DOHH2 (cell line): Measurements from ENCODE around the gene USP10.

Experiments used
- H3F3A ChIP-seq: fragments of 200-600 bp; sonication (generic), shearing (Covaris generic); 2 replicates; pipeline ENCODE4 v1.6.0; 2016; ENCODE audit warnings: antibody characterized with exemption, mild to moderate bottlenecking; ENCODE audit not compliant: control insufficient read depth, insufficient read depth
- H3K27ac ChIP-seq: fragments of 200-600 bp; sonication (generic); 2 replicates; pipeline ENCODE4 v1.5.1; 2014; ENCODE audit warnings: low read depth, mild to moderate bottlenecking, low read length, moderate library complexity
- H3K27me3 ChIP-seq: fragments of 200-600 bp; sonication (generic); 2 replicates; pipeline ENCODE4 v1.6.1; 2014; ENCODE audit warnings: mild to moderate bottlenecking, low read length, mixed read lengths; ENCODE audit not compliant: control insufficient read depth
- H3K36me3 ChIP-seq: fragments of 200-600 bp; sonication (generic); 2 replicates; pipeline ENCODE4 v1.6.1; 2014; ENCODE audit warnings: mild to moderate bottlenecking, low read length, moderate library complexity, mixed read lengths; ENCODE audit not compliant: control insufficient read depth
- H3K4me1 ChIP-seq: fragments of 200-600 bp; sonication (generic); 2 replicates; pipeline ENCODE4 v1.6.1; 2014; ENCODE audit warnings: mild to moderate bottlenecking, low read length, mixed read lengths; ENCODE audit not compliant: control insufficient read depth
- H3K4me2 ChIP-seq: fragments of 200-600 bp; sonication (generic); 2 replicates; pipeline ENCODE4 v1.6.0; 2014; ENCODE audit warnings: mild to moderate bottlenecking, low read length, moderate library complexity
- H3K4me3 ChIP-seq: fragments of 200-600 bp; sonication (generic); 2 replicates; pipeline ENCODE4 v1.5.1; 2014; ENCODE audit warnings: mild to moderate bottlenecking, low read length, mixed read lengths
- H3K79me2 ChIP-seq: fragments of 200-600 bp; sonication (generic); 2 replicates; pipeline ENCODE4 v1.6.1; 2014; ENCODE audit warnings: mild to moderate bottlenecking, low read length, mixed read lengths; ENCODE audit not compliant: control insufficient read depth
- H3K9me2 ChIP-seq: fragments of 200-600 bp; sonication (generic); replicated peaks from 2 replicates; pipeline ENCODE4 v1.6.1; 2014; ENCODE audit warnings: mild to moderate bottlenecking, low read length, mixed read lengths; ENCODE audit not compliant: control insufficient read depth
- H3K9me3 ChIP-seq: fragments of 200-600 bp; sonication (generic); 2 replicates; pipeline ENCODE4 v1.6.1; 2014; ENCODE audit warnings: antibody characterized with exemption, low read length, mixed read lengths; ENCODE audit not compliant: control insufficient read depth, insufficient read depth
- H4K20me1 ChIP-seq: fragments of 200-600 bp; sonication (generic); 2 replicates; pipeline ENCODE4 v1.6.0; 2014; ENCODE audit warnings: low read depth, mild to moderate bottlenecking, antibody characterized with exemption, low read length, moderate library complexity; ENCODE audit not compliant: control insufficient read depth, insufficient read depth
- EZH2phosphoT487 ChIP-seq: fragments of 200-600 bp; sonication (generic); IDR thresholded peaks from 2 replicates; pipeline ENCODE4 v1.6.1; 2017; ENCODE audit warnings: borderline replicate concordance, mild to moderate bottlenecking, antibody characterized with exemption, low read length, moderate library complexity, mixed read lengths
- TF ChIP-seq, protein P1 (sequence below): fragments of 200-600 bp; sonication (generic); IDR thresholded peaks from one replicate; pipeline ENCODE4 v1.5.1; 2014; ENCODE audit warnings: antibody characterized with exemption, mild to moderate bottlenecking, low read depth, low read length; ENCODE audit not compliant: poor library complexity, severe bottlenecking

Gene USP10

DNA sequence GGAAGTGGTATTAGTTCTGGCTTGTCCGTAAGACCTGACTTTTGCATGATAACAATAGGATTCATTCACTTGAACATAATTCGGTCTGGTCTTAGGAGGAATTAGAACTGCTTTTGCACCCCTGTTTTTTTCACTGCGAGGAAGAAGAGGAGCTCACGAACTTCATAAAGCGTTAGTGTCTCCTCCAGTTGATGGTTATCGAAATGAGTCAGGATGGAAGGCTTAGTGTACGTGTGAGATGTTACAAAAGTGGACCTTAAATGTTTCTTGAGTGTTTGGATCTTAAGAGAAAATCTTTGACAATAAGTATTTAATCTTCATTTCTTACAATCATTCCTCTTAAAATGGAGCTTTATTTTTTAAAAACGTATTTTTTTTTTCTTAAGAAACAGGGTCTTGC is 52.8 kb downstream of the USP10 start:
- H3K9me3 ChIP-seq: no peaks in the 10 kb centered on the region
- H3K4me2 ChIP-seq: no peak overlapping the region
- H3K79me2 ChIP-seq: peaks cover 97% of the 10 kb centered on the region
- H3K4me3 ChIP-seq: no peak overlapping the region
- H3K4me1 ChIP-seq: peaks cover 26% of the 10 kb centered on the region
- TF ChIP-seq, protein P1, sequence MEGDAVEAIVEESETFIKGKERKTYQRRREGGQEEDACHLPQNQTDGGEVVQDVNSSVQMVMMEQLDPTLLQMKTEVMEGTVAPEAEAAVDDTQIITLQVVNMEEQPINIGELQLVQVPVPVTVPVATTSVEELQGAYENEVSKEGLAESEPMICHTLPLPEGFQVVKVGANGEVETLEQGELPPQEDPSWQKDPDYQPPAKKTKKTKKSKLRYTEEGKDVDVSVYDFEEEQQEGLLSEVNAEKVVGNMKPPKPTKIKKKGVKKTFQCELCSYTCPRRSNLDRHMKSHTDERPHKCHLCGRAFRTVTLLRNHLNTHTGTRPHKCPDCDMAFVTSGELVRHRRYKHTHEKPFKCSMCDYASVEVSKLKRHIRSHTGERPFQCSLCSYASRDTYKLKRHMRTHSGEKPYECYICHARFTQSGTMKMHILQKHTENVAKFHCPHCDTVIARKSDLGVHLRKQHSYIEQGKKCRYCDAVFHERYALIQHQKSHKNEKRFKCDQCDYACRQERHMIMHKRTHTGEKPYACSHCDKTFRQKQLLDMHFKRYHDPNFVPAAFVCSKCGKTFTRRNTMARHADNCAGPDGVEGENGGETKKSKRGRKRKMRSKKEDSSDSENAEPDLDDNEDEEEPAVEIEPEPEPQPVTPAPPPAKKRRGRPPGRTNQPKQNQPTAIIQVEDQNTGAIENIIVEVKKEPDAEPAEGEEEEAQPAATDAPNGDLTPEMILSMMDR: no peak
- no peak for TF ChIP-seq EZH2phosphoT487
- H3F3A ChIP-seq: peaks cover 28% of the 10 kb centered on the region
- H3K9me2 ChIP-seq: no peaks in the 10 kb centered on the region
- peaks cover 53% of the 10 kb centered on the region for H3K36me3 ChIP-seq
- H3K27ac ChIP-seq: no peak overlapping the region
- peaks cover 41% of the 10 kb centered on the region for H4K20me1 ChIP-seq
- H3K27me3 ChIP-seq: no peaks in the 10 kb centered on the region

DNA sequence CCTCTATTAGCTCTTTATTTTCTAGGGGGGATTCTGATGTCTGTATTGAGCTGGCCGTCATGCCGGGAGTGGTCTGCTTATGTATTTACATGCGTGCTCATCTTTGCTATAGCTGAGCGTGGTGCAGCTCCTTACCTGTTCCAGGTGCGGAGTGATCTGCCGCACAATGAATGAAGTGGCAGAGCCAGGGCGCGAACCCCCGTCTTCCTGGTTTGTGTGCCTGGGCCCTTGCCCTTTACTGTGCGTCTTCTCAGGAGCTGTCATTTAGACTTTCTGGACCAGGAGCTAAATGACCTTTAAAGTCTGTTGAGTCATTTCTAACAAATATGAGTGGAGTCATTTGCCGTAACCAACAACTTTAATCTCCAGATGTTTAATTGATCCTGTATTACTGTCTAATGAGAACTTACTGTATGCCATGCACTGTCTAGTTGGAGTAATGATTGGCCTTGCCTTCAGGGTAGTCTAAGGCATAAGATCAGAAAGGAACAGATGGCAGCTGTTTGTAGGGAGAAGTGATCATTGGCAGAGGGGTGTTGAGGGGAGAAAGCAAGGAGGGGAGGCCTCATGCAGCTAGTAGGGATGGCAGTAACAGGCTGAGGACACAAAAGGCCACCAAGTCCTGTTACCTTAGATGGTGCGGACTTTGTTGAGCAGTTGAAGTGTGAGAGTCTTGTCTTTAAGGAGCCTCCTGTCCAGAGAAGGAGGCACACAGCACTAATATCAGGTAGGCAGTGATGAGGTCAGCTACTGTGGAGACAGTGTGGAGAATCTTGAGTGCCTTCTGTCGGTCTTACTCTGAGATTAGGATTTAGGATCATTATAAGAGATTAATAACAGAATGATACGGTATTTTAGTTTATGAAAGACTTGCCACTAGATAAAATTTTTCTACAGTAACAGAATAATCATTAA is 53.9 kb downstream of the USP10 start:
- Histone ChIP-seq H3K36me3 (peaks cover 63% of the 10 kb centered on the region), H3K79me2 (peaks cover 99% of the 10 kb centered on the region), H3K9me3 (no peaks in the 10 kb centered on the region), H3K27ac (no peak overlapping the region), H3K4me3 (no peak overlapping the region), H3K4me1 (peaks cover 26% of the 10 kb centered on the region), H3K9me2 (no peaks in the 10 kb centered on the region), H3F3A (peaks cover 28% of the 10 kb centered on the region), H3K27me3 (no peaks in the 10 kb centered on the region), H3K4me2 (no peak overlapping the region), H4K20me1 (peaks cover 41% of the 10 kb centered on the region)
- TF ChIP-seq, protein P1: no peak
- TF ChIP-seq EZH2phosphoT487: no peak

DNA sequence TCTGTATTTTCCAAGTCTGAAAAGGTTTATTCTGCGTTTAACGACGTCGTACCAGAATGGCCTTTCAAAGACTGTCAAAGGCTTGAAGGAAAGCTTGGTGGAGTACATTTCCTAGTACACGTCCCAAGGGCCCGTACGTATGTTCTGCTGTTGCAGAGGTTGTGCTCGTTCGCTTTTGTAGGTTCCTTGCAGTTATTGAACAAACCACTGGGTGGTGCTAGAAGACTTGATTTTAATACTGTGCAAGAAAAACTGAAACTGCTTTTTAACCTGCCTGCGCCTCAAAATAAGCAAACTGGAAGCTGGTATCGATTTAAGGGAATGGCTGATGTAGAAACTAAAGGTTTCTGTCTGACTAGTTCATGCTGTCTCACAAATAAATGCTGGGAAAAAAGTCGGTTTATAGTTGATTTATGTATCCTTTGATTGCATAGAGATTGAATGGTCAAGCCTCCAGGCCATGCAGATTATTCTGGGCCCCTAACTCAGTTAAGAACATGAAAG is 54.6 kb downstream of the USP10 start:
- Histone ChIP-seq H3K4me1 (peaks cover 26% of the 10 kb centered on the region), H3K27ac (no peak overlapping the region), H3K4me3 (no peak overlapping the region), H3K4me2 (no peak overlapping the region), H3K9me3 (no peaks in the 10 kb centered on the region), H3K27me3 (no peaks in the 10 kb centered on the region), H3K79me2 (peaks cover 99% of the 10 kb centered on the region), H3F3A (peaks cover 28% of the 10 kb centered on the region), H3K36me3 (peaks cover 67% of the 10 kb centered on the region), H3K9me2 (no peaks in the 10 kb centered on the region), H4K20me1 (peaks cover 41% of the 10 kb centered on the region)
- TF ChIP-seq, protein P1: peak; percentile 85
- TF ChIP-seq EZH2phosphoT487: no peak
